GM19452 (cell line): ENCODE measurements around the gene MADCAM1.

Source experiments
- ATAC-seq: cut with Tn5 transposase; IDR thresholded peaks from one replicate; pipeline ENCODE4 v1.9.1; 2021; ENCODE audit not compliant: unreplicated experiment

Gene MADCAM1

GRCh38 chr19:547836-548720 lies 51.8 kb downstream of the MADCAM1 start:
- no peak for ATAC-seq

GRCh38 chr19:548886-549830 lies 52.9 kb downstream of the MADCAM1 start:
- ATAC-seq: no peak

- ATAC-seq: no peak
Observed at GRCh38 chr19:554817-555216, 58.5 kb downstream of the MADCAM1 start.
